Subcutaneous adipose tissue (tissue), 4 donors: ENCODE data around the gene PTER. TPM values are rescaled to one million over a fixed set of nuclear protein-coding genes. Genes with fewer than 3 reads are reported as not detected.

Experiments used
- total RNA-seq, 4 donors: library from RNA; depleted of rRNA; stranded (reverse); fragments of >200 nt; gene quantifications; one replicate each; pipeline ENCODE4 v1.1.0, GENCODE V29; 2016
- TF ChIP-seq, protein P1 (sequence below): fragments of 450-650 bp; IDR thresholded peaks from one replicate; pipeline ENCODE4 v1.5.1; 2016; ENCODE audit warnings: low read depth, mild to moderate bottlenecking, control low read depth, antibody characterized with exemption, moderate library complexity

Gene PTER
- total RNA-seq, 4 donors from 2014 or later = 13.0 to 28.2 (median 24.1) TPM

DNA sequence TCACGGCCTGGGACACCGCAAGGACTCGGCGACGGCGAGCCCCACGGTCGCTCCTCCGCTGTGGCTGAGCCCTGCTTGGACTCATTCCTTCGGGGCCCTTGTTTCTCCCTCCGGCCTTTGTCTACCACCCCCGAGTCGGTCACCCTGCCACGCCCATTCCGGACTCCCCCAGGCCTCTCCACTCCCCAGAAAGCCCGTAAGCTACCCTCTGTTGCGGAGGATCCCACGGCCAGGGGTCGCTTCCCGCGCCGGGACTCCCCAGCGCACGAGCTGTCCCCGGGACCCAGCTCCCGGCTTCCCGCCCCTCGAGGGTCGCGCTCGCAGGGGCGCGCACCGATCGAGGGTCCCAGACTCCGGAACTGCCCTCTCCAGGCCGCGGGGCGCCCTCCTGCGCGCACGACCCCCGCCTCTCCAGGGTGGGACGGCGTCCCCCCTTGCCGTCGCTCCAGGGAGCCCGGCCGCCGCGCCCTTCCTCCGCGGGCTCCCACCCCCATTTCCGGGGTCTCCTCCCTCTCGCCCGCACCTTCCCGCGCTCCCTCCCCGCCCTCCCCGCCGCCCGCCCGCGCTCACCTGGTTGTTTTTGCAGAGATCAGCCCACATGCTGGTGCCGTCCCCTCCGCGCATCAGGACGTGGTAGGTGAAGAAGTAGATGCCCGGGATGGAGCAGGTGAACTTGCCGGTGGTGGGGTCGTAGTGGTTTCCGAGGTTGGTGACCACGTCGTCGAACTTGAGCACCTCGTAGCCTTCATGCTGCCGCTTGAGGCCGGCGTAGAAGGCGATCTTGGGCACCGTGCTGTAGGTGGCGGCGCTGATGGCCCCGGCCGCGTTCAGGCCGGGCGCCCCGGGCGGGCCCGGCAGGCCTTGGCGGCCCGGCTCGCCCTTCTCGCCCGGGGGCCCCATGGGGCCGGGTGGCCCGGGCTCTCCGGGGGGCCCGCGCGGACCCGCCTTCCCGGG lies 83.4 kb downstream of the PTER start:
- TF ChIP-seq, protein P1, sequence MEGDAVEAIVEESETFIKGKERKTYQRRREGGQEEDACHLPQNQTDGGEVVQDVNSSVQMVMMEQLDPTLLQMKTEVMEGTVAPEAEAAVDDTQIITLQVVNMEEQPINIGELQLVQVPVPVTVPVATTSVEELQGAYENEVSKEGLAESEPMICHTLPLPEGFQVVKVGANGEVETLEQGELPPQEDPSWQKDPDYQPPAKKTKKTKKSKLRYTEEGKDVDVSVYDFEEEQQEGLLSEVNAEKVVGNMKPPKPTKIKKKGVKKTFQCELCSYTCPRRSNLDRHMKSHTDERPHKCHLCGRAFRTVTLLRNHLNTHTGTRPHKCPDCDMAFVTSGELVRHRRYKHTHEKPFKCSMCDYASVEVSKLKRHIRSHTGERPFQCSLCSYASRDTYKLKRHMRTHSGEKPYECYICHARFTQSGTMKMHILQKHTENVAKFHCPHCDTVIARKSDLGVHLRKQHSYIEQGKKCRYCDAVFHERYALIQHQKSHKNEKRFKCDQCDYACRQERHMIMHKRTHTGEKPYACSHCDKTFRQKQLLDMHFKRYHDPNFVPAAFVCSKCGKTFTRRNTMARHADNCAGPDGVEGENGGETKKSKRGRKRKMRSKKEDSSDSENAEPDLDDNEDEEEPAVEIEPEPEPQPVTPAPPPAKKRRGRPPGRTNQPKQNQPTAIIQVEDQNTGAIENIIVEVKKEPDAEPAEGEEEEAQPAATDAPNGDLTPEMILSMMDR = no peak

DNA sequence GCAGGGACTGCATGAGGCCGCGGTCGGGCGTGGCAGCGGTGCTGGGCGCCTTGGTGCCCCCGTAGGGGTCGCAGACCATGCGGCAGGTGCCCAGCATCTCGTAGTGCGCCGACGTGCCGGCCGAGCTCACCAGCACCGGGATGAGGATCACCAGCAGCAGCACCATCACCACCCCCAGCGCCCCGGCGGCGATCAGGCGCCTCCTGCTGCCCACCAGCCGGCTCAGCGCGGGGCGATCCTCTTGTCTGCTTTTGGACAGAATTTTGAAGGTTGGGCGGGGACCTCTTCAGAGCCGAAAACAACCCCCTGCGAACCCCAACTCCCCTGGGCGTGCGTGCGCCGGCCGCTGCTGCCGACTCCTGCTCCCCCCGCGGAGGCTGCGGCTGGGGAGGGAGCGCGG lies 84.1 kb downstream of the PTER start:
- TF ChIP-seq, protein P1 = no peak

DNA sequence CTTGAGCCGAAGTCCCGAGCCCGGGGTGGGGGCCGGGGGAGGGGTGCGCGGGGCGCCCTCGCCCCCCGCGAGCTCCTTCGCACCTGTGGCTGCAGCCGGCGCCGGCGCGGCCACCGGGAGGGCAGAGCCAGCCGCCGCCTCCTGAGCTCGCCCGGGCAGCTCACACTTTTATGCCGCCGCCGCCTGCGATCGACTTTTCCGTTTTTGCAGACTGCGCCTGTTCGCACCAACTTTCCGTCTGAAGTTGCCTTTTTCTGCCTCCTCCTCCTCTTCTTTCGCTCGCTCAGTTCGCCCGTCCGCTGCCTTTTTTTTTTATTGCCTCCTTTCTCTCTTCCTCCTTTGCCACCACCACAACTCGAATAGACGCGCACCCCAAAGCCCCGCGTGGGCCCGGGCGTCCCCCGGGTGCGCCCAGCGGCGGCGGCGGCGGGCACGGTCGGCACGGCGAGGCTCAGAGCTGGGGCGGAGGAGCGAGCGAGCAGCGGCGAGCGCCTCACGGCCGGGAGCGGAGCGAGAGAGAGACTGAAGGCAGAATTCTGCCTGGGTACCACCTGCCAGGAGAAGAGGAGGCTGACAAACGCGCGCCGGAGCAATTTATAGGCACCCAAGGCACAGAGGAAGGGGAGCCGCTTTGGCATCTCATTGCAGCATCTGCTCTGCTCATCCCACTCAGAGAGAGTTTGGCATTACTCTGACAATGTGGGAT lies 84.7 kb downstream of the PTER start, which contains the start of gene C1QL3:
TSS of gene C1QL3 (minus strand) at position 569 of the 706 bp plus-strand sequence. CDS start 814 bp downstream, outside the sequence.
- TF ChIP-seq, protein P1 = no peak

DNA sequence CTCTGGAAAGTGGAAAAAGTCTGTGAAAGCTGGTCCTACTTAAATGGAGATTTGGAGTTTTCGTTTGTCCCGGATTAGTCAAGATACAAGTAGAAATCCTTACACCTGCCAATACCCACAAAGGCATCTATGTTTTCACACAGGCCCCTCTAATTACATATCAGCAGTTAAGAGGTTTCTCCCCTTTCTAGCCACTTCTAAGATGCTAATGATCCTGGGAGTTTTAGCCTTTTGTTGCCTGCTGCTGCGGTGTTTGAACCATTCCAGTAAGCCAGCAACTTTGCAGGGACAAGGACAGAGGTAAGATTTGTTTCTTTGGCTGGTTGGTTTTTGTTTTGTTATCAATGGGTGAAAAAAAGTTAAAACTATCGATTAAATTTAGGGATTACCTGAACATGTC lies 90.6 kb downstream of the PTER start:
- TF ChIP-seq, protein P1 = no peak

DNA sequence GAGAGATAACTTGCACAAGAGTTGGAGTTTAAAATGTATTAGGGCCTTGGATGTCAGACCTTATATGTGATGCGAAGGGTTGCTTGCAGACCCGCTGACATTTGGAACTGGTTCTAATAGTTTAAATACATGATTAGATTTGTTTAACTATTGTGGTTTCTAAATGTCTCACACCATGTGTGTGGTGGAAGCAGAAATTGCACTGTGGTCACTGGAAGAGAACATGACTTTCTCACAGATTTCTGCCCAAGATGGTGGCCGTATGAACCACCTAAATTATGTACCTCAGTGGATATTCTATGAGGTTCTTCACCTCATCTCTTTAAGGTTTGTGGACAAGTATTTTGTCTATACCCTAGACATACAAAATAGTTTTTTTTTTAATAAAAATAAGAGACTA lies 93.0 kb downstream of the PTER start:
- TF ChIP-seq, protein P1 = no peak

DNA sequence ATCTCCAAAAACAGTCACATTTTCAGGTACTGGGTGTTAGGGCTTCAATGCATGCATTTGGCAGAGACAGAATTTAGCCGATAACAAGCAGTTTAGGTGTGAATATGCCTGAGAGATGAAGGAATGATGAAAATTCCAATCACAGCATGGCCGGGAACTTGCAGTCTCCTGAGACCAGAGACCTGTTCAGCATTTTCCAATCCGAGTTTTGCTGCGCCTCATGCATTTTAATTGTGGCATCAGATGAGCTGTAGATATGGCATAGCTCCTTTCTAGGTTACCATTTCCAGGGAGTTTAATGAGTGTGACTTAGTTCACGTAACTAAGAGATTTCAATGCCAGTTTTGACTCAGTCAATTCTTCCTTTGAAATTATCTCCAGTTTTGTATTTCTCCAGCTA lies 99.3 kb downstream of the PTER start:
- TF ChIP-seq, protein P1 = no peak

DNA sequence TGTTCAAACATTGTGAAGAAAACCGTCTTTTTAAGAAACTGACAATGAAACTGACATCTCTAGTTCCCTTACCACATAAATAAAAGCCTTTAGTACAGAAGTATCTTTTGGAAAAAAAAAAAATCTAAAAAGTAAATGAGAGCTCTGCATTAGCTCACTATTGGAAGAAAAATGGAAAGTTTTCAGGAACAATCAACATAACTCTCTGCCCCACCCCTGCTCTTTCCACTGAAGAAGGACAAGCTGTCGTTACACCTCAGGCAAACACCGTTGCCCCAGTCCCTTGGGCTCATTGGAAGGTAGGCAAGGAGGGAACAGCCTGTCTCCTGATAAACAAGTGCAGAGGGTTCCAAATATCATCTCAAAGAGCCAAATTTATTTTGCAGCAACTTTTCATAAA lies 107.3 kb downstream of the PTER start:
- TF ChIP-seq, protein P1 = no peak
